Measurements from ENCODE around the gene DCC. TPM values are rescaled to one million over a fixed set of nuclear protein-coding genes. Genes with fewer than 3 reads are reported as not detected.

Gene DCC
- total RNA-seq, 1 experiment from 2014 or later, result not detected

- H4K20me1 ChIP-seq (ENCODE audit: insufficient read depth), result no peaks in the 10 kb centered on the region
- RAD21 ChIA-PET (ENCODE audit: low non-redundant PET in 1 of 2, low total read pairs in 2 of 2, uncharacterized antibody in 2 of 2, unreplicated experiment in 2 of 2), result no interaction called here
- no peaks in the 10 kb centered on the region for H3K27me3 ChIP-seq (ENCODE audit: insufficient read depth, low read length)
- no TSS peak for BruUV-seq (replicated peaks)
- no peak overlapping the region for H3K9ac ChIP-seq (ENCODE audit: low read length)
- H3K9me3 ChIP-seq (ENCODE audit: control insufficient read depth in 1 of 2, insufficient read depth in 1 of 2, low read depth in 1 of 2, low read length in 2 of 2), result peaks cover 11 to 20% of the 10 kb centered on the region in 2 experiments; a peak in 2 of 4 replicates
- H3K9me2 ChIP-seq (ENCODE audit: insufficient read depth), result no peaks in the 10 kb centered on the region
- H3K4me1 ChIP-seq (ENCODE audit: control insufficient read depth in 1 of 2, insufficient read depth in 2 of 2, low read length in 2 of 2), result no peaks in the 10 kb centered on the region
- no peak overlapping the region for H3K4me3 ChIP-seq (replicated peaks in 1 of 2; ENCODE audit: low read depth in 1 of 2, low read length in 2 of 2)
- POLR2A ChIA-PET, result no interaction called here
- no peak overlapping the region for H2AFZ ChIP-seq (ENCODE audit: low read depth, low read length, poor library complexity, severe bottlenecking)
- intact Hi-C loops (cut with micrococcal nuclease), result no loop called here
- TF ChIP-seq EGR1 (IDR thresholded peaks at IDR 0.05; ENCODE audit: low read depth) (no peak), SP1 (IDR thresholded peaks at IDR 0.05; ENCODE audit: low read depth) (no peak), ZBTB33 (IDR thresholded peaks at IDR 0.05; ENCODE audit: extremely low read depth, insufficient replicate concordance, low read length) (no peak), ZNF274 (IDR thresholded peaks at IDR 0.05; ENCODE audit: low read depth, low read length) (no peak), CTCF (IDR thresholded peaks at IDR 0.05 in 2 of 3, conservative IDR thresholded peaks at IDR 0.05 in 1 of 3; ENCODE audit: borderline replicate concordance in 1 of 3, insufficient read depth in 1 of 3, low read depth in 2 of 3, low read length in 2 of 3) (no peak)
- no peak overlapping the region for H3K27ac ChIP-seq (ENCODE audit: low read depth, low read length)
- H3K4me2 ChIP-seq (ENCODE audit: low read length), result no peak overlapping the region
- CTCF ChIA-PET, result no interaction called here
- ATAC-seq (no peak), DNase-seq (ENCODE audit: low read depth, low spot score) (no peak)
- H3K36me3 ChIP-seq (ENCODE audit: control insufficient read depth in 1 of 2, insufficient read depth in 2 of 2, low read length in 2 of 2), result no peaks in the 10 kb centered on the region
- H3K79me2 ChIP-seq (ENCODE audit: insufficient read depth, low read length), result no peaks in the 10 kb centered on the region
Measured at GRCh38 chr18:52723550-52723970, 383.6 kb downstream of the DCC start.

Measured in HCT116 (cell line).